ENCODE measurements around the gene EPDR1. TPM values are rescaled to one million over a fixed set of nuclear protein-coding genes. Genes with fewer than 3 reads are reported as not detected.

EPDR1 gene
- total RNA-seq, 1 experiment from 2014 or later, result 24.6 TPM

DNA sequence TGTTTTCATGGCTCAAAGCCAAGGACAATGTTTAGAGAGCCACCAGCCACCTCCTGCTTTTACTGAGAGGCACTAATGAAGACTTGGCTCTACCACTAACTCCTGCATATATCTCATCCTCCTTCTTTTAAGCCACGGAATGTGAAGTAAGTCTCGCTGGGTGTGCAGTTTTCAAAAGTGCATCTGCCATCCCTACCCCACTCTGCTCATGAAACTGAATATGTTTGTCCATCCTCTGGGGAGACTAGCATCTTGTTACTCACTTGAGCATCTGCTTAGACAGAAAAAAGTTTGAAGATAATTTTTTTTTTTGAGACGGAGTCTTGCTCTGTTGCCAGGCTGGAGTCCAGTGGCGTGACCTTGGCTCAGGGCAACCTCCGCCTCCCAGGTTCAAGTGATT is 40.8 kb downstream of the EPDR1 start:
- no peak for DNase-seq (ENCODE audit: low spot score)
- TF ChIP-seq, protein P1, sequence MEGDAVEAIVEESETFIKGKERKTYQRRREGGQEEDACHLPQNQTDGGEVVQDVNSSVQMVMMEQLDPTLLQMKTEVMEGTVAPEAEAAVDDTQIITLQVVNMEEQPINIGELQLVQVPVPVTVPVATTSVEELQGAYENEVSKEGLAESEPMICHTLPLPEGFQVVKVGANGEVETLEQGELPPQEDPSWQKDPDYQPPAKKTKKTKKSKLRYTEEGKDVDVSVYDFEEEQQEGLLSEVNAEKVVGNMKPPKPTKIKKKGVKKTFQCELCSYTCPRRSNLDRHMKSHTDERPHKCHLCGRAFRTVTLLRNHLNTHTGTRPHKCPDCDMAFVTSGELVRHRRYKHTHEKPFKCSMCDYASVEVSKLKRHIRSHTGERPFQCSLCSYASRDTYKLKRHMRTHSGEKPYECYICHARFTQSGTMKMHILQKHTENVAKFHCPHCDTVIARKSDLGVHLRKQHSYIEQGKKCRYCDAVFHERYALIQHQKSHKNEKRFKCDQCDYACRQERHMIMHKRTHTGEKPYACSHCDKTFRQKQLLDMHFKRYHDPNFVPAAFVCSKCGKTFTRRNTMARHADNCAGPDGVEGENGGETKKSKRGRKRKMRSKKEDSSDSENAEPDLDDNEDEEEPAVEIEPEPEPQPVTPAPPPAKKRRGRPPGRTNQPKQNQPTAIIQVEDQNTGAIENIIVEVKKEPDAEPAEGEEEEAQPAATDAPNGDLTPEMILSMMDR (conservative IDR thresholded peaks at IDR 0.05; ENCODE audit: low read depth, low read length), result no peak
- TF ChIP-seq EZH2 (IDR thresholded peaks at IDR 0.05; ENCODE audit: borderline replicate concordance, low read depth, low read length, poor library complexity, severe bottlenecking), result no peak
- ChIA-PET CTCF (no interaction called here), POLR2A (ENCODE audit: low non-redundant PET) (no interaction called here)
- Histone ChIP-seq H3K4me1 (ENCODE audit: insufficient read depth, low read length, poor library complexity, severe bottlenecking) (no peaks in the 10 kb centered on the region), H3K9me3 (ENCODE audit: low read depth, low read length, poor library complexity, severe bottlenecking) (no peaks in the 10 kb centered on the region), H3K27ac (ENCODE audit: low read depth, low read length, poor library complexity, severe bottlenecking) (no peak overlapping the region), H3K36me3 (ENCODE audit: insufficient read depth, low read length, poor library complexity, severe bottlenecking) (no peaks in the 10 kb centered on the region), H3K4me3 (ENCODE audit: low read depth, low read length, poor library complexity, severe bottlenecking) (no peak overlapping the region), H3K27me3 (replicated peaks; ENCODE audit: insufficient read depth, low read depth, low read length, poor library complexity) (no peaks in the 10 kb centered on the region)
- intact Hi-C loops (cut with micrococcal nuclease; ENCODE audit: unreplicated experiment), result no loop called here
- no TSS peak for BruUV-seq (replicated peaks)

DNA sequence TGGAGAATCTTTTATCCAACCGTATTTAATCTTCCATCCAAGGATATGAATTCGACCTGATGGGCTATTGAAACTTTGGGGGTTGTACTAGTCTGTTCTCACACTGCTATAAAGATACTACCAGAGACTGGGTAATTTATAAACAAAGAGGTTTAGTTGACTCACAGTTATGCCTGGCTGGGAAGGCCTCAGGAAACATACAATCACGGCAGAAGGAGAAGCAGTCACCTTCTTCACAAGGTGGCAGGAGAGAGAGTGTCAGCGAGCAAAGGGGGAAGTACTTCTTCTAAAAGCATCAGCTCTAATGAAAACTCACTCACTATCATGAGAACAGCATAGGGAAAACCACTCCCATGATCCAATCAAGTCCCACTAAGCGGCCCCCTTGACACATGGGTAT is 43.8 kb downstream of the EPDR1 start:
- intact Hi-C loops (cut with micrococcal nuclease; ENCODE audit: unreplicated experiment), result no loop called here
- DNase-seq (ENCODE audit: low spot score), result no peak
- Histone ChIP-seq H3K9me3 (ENCODE audit: low read depth, low read length, poor library complexity, severe bottlenecking) (no peaks in the 10 kb centered on the region), H3K27ac (ENCODE audit: low read depth, low read length, poor library complexity, severe bottlenecking) (no peak overlapping the region), H3K27me3 (replicated peaks; ENCODE audit: insufficient read depth, low read depth, low read length, poor library complexity) (no peaks in the 10 kb centered on the region), H3K36me3 (ENCODE audit: insufficient read depth, low read length, poor library complexity, severe bottlenecking) (no peaks in the 10 kb centered on the region), H3K4me3 (ENCODE audit: low read depth, low read length, poor library complexity, severe bottlenecking) (no peak overlapping the region), H3K4me1 (ENCODE audit: insufficient read depth, low read length, poor library complexity, severe bottlenecking) (no peaks in the 10 kb centered on the region)
- POLR2A ChIA-PET (ENCODE audit: low non-redundant PET), result no interaction called here
- TF ChIP-seq EZH2 (IDR thresholded peaks at IDR 0.05; ENCODE audit: borderline replicate concordance, low read depth, low read length, poor library complexity, severe bottlenecking), result no peak
- TF ChIP-seq, protein P1 (conservative IDR thresholded peaks at IDR 0.05; ENCODE audit: low read depth, low read length), result no peak
- BruUV-seq (replicated peaks), result no TSS peak
- CTCF ChIA-PET, result no interaction called here

DNA sequence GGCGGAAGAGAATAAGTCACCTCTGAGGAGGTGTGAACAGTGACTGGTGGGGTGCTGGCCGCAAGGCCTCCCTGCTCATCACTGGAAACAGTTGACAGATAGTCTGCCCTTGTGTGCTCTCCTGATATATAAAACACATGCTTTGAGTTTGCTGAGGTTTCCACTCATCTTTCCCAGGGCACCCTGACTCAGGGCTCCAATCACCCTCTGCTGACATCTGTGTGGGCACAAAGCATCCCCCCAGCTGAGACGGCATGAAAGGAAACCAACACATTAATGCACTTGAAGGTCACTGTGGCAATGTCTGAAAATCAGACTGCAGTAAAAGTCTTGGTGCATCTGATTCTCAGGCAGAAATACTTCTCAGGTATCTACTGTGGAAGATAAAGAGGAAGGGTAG is 49.8 kb downstream of the EPDR1 start:
- Histone ChIP-seq H3K9me3 (ENCODE audit: low read depth, low read length, poor library complexity, severe bottlenecking) (no peaks in the 10 kb centered on the region), H3K36me3 (ENCODE audit: insufficient read depth, low read length, poor library complexity, severe bottlenecking) (no peaks in the 10 kb centered on the region), H3K27ac (ENCODE audit: low read depth, low read length, poor library complexity, severe bottlenecking) (no peak overlapping the region), H3K4me1 (ENCODE audit: insufficient read depth, low read length, poor library complexity, severe bottlenecking) (no peaks in the 10 kb centered on the region), H3K4me3 (ENCODE audit: low read depth, low read length, poor library complexity, severe bottlenecking) (no peak overlapping the region), H3K27me3 (replicated peaks; ENCODE audit: insufficient read depth, low read depth, low read length, poor library complexity) (no peaks in the 10 kb centered on the region)
- POLR2A ChIA-PET (ENCODE audit: low non-redundant PET), result no interaction called here
- TF ChIP-seq, protein P1 (conservative IDR thresholded peaks at IDR 0.05; ENCODE audit: low read depth, low read length), result no peak
- no peak for TF ChIP-seq EZH2 (IDR thresholded peaks at IDR 0.05; ENCODE audit: borderline replicate concordance, low read depth, low read length, poor library complexity, severe bottlenecking)
- DNase-seq (ENCODE audit: low spot score), result no peak
- CTCF ChIA-PET, result no interaction called here
- no TSS peak for BruUV-seq (replicated peaks)
- intact Hi-C loops (cut with micrococcal nuclease; ENCODE audit: unreplicated experiment), result no loop called here
